MM.1S (cell line): ENCODE results near the gene TUBB4A.

Source experiments
- EZH2 ChIP-seq: fragments of 300-600 bp; sonication (generic); optimal IDR thresholded peaks from 2 replicates; pipeline ENCODE3; 2017; ENCODE audit warnings: low read depth, mild to moderate bottlenecking, antibody characterized with exemption, low read length, mixed read lengths
- TF ChIP-seq, protein P1 (sequence below): fragments of 300-600 bp; sonication (generic); IDR thresholded peaks from 2 replicates; pipeline ENCODE4 v1.5.1; 2016; ENCODE audit warnings: antibody characterized with exemption, low read length, mixed read lengths

DNA sequence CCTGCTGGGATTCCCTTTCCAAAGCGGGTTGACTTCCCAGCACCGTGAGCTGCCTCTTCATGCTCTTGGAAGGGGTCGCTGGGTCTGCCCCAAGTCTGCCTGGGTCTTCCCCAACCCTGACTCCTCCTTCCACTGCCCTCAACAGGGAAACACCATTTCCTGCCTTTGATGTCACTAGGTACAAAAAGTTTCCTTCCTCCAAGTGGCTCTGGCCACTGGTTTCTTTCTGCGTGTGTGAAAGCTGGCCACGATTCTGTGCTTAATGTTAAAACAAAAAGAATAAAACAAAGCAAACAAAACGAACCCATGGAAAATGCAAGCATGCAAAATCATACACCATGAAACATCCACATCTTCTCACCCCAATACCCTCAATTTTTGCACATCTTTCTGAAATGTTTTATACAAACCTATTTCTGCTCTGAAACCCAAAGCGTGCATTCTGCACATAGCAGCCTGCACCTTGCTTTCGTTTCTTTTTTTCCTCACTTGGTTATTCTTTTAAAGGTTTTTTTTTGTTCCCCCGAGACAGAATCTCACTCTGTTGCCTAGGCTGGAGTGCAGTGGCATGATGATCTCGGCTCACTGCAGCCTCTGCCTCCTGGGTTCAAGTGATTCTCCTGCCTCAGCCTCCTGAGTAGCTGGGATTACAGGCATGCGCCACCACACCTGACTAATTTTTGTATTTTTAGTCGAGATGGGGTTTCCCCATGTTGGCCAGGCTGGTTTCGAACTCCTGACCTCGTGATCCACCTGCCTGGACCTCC, 16.2 kb upstream of the TUBB4A start:
- TF ChIP-seq, protein P1, sequence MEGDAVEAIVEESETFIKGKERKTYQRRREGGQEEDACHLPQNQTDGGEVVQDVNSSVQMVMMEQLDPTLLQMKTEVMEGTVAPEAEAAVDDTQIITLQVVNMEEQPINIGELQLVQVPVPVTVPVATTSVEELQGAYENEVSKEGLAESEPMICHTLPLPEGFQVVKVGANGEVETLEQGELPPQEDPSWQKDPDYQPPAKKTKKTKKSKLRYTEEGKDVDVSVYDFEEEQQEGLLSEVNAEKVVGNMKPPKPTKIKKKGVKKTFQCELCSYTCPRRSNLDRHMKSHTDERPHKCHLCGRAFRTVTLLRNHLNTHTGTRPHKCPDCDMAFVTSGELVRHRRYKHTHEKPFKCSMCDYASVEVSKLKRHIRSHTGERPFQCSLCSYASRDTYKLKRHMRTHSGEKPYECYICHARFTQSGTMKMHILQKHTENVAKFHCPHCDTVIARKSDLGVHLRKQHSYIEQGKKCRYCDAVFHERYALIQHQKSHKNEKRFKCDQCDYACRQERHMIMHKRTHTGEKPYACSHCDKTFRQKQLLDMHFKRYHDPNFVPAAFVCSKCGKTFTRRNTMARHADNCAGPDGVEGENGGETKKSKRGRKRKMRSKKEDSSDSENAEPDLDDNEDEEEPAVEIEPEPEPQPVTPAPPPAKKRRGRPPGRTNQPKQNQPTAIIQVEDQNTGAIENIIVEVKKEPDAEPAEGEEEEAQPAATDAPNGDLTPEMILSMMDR = no peak
- no peak for TF ChIP-seq EZH2
